ENCODE measurements around the gene HOXC5.
"Not testable (repeated sequence)": the region's sequence is repeated elsewhere in the genome, so short reads cannot be mapped to it uniquely, and the experiment has no call there.

HOXC5 gene

DNA sequence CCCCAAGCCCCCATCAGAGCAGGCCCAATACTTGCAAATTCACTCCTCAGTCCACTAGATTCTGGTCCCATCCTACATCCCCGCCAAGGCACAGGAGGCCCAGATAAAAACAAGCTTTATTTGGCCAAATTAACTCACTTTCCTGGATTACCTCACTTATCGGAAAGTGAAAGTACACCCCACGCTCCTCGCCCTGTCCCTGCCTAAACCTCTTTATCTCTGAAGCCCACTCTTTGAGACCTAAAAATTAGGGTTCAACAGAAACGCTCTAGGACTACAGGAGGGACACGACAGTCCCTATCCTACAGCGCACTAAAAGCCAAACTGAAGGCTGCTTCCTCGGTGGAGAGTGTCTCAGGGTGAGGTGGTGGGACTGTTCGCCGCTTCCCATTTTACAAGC is 45.0 kb downstream of the HOXC5 start:
- peak overlapping the region; percentile 23 for H3K27ac ChIP-seq (ENCODE audit: low read depth, low read length)
- not testable (repeated sequence) for H3K36me3 ChIP-seq (ENCODE audit: insufficient read depth, low read length); H3K4me3 ChIP-seq (ENCODE audit: low read depth in 1 of 2, low read length in 2 of 2); H3K27me3 ChIP-seq (ENCODE audit: control insufficient read depth in 1 of 2, insufficient read depth in 2 of 2, low read length in 2 of 2); H3K4me1 ChIP-seq (ENCODE audit: insufficient read depth, low read length); H3K9ac ChIP-seq (ENCODE audit: low read length); H3K9me3 ChIP-seq (ENCODE audit: low read length)

GRCh38 chr12:54079115-54079514 is 46.3 kb downstream of the HOXC5 start:
- H3K9me3 ChIP-seq (ENCODE audit: low read length); H3K4me3 ChIP-seq (ENCODE audit: low read depth in 1 of 2, low read length in 2 of 2); H3K27me3 ChIP-seq (ENCODE audit: control insufficient read depth in 1 of 2, insufficient read depth in 2 of 2, low read length in 2 of 2); H3K4me1 ChIP-seq (ENCODE audit: insufficient read depth, low read length); H3K36me3 ChIP-seq (ENCODE audit: insufficient read depth, low read length); H3K27ac ChIP-seq (ENCODE audit: low read depth, low read length); H3K9ac ChIP-seq (ENCODE audit: low read length): not testable (repeated sequence)

DNA sequence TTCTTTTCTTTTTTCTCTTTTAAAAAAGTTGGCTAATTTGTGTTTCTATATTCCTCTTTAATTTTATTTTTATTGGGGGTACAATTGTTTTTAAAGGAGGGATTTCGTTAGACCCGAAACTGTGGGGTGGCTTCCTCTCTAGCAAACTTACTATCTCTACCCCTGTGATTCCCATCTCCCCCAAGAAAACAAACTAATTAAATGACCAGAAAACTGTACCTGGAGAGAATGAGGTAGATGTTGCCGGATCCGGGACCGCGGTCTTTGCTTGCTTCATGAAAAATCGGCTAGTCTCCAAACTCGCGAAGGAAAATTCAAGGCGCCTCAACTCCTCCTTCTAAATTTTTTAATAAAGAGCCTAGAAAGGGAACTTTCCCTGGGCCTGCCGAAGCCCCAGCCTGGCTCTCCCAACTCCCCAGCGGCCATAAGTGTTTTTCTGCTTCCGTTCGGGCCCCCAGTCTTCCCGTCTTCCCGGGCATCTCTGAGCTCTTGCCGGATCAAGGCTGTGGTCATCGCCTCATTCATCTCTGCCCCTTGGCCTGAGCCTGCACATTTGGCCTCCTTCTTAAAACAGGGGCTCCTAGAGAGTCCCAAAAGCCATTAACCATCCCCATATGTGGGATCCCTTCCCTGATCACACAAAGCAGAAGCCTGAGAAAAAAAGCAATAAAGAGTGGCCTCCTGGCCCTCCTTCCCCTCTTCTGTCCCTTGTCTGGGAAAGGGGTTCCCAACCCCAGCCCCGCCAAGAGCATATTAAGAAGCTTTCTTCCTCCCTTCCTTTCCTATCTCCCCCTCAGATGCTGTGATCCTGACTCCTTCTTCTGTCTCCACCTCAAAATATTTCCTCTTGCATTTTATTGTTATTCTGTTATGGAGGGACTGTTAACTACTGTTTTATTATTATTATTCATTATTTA is 47.4 kb downstream of the HOXC5 start:
- not testable (repeated sequence) for H3K36me3 ChIP-seq (ENCODE audit: insufficient read depth, low read length); H3K9ac ChIP-seq (ENCODE audit: low read length); H3K4me1 ChIP-seq (ENCODE audit: insufficient read depth, low read length); H3K4me3 ChIP-seq (ENCODE audit: low read depth in 1 of 2, low read length in 2 of 2); H3K27me3 ChIP-seq (ENCODE audit: control insufficient read depth in 1 of 2, insufficient read depth in 2 of 2, low read length in 2 of 2); H3K27ac ChIP-seq (ENCODE audit: low read depth, low read length); H3K9me3 ChIP-seq (ENCODE audit: low read length)

DNA sequence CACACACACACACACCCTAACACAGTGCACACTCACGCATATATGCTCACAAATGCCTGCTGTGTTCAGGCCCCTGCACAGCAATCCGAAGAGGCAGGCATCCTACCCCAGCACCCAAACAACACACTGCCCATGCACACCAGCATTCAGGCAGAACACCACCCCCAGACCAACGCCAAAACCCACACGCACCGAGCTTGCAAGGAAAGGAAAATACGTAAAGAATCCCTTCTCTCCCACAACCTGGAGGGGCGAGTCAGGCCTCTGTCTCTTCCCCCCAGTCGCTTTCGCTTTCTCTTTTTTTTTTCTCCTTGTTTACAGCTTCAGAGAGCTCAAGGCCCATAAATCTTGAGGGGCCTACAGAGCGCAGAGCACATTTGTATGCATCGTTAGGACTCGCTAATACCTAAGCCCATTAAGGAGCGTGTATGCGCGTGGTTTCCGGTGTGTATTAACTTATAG is 48.2 kb downstream of the HOXC5 start:
- H3K4me1 ChIP-seq (ENCODE audit: insufficient read depth, low read length); H3K4me3 ChIP-seq (ENCODE audit: low read depth in 1 of 2, low read length in 2 of 2); H3K36me3 ChIP-seq (ENCODE audit: insufficient read depth, low read length); H3K27me3 ChIP-seq (ENCODE audit: control insufficient read depth in 1 of 2, insufficient read depth in 2 of 2, low read length in 2 of 2); H3K9ac ChIP-seq (ENCODE audit: low read length); H3K27ac ChIP-seq (ENCODE audit: low read depth, low read length); H3K9me3 ChIP-seq (ENCODE audit: low read length): not testable (repeated sequence)

DNA sequence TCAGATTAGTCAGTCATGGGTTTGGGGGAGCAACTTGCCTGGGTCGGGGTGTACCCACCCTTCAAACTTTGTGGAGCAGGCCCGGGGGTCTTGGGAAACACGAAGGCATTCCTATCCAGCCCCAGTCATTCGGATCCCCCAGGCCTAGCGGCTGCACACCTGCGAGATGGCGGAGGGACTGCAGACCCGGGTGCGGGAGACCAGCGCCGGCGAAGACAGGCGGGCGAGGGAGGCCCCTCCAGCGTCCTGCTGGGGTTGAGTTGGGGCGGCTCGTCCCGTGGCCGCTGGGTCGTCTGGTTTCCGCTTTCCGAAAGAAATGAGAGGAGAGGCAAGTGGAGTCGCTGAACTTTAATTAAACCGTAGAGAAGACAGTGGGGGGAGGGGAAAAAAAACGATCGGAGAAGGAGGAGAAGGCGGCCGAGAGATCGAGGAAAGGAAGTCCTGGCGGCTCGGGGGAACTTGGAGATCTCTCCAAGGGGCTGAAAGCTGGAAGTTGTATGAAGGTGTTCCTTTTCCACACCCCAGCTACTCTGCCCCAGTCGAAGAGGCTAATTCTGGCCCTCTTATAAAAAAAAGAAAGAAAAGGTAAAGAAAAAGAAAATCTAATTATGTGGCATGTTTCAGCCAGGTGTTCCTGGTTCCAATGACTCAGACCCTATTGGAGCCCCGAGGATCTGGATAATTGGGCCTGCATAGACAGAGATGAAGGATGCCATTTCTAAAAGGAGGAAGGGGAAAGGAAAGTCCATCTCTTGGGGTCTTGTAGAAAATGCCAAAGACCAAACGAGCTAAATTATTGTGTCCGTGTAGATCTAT is 48.9 kb downstream of the HOXC5 start:
- H3K9ac ChIP-seq (ENCODE audit: low read length); H3K27me3 ChIP-seq (ENCODE audit: control insufficient read depth in 1 of 2, insufficient read depth in 2 of 2, low read length in 2 of 2); H3K4me1 ChIP-seq (ENCODE audit: insufficient read depth, low read length); H3K9me3 ChIP-seq (ENCODE audit: low read length); H3K36me3 ChIP-seq (ENCODE audit: insufficient read depth, low read length); H3K4me3 ChIP-seq (ENCODE audit: low read depth in 1 of 2, low read length in 2 of 2): not testable (repeated sequence)
- H3K27ac ChIP-seq (ENCODE audit: low read depth, low read length) = peak overlapping the region; percentile 44

DNA sequence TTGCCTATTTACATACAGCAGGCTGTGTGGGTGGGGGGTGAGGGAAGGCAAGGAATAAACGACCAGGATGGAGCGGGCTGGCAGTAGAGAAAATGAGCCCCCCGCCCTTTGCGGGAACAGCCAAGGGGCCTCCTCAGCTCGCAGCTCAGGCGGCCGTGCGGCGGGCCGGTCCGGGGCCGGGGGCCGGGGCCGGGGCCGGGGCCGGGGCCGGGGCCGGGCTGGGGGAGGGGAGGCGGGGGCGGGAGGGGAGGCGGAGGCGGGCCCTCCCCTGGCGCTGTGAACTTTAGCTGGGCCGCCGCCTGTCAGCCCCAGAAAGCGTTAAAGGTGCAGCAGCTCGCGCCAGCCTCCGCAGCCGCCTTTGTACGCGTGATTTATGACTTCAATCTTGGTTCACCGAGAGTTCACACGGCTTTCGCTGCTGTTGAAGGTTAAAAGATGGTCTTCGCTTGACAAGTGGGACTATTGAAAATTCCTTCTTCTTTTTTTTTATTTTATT is 49.6 kb downstream of the HOXC5 start:
- peaks cover 5% of the 10 kb centered on the region for H3K4me1 ChIP-seq (ENCODE audit: insufficient read depth, low read length)
- no peak overlapping the region for H3K9ac ChIP-seq (ENCODE audit: low read length)
- no peak overlapping the region for H3K4me3 ChIP-seq (ENCODE audit: low read depth in 1 of 2, low read length in 2 of 2)
- H3K36me3 ChIP-seq (ENCODE audit: insufficient read depth, low read length) = no peaks in the 10 kb centered on the region
- no peaks in the 10 kb centered on the region for H3K9me3 ChIP-seq (ENCODE audit: low read length)
- H3K27me3 ChIP-seq (ENCODE audit: control insufficient read depth in 1 of 2, insufficient read depth in 2 of 2, low read length in 2 of 2) = no peaks in the 10 kb centered on the region
- H3K27ac ChIP-seq (ENCODE audit: low read depth, low read length) = no peak overlapping the region

Measured in muscle layer of colon (tissue), 2 donors.